GM19397 (cell line): ENCODE data around the gene UQCRQ.

Experiments
- ATAC-seq: cut with Tn5 transposase; IDR thresholded peaks from one replicate; pipeline ENCODE4 v1.9.1; 2021; ENCODE audit warnings: mild to moderate bottlenecking, moderate library complexity; ENCODE audit not compliant: unreplicated experiment

Gene UQCRQ

DNA sequence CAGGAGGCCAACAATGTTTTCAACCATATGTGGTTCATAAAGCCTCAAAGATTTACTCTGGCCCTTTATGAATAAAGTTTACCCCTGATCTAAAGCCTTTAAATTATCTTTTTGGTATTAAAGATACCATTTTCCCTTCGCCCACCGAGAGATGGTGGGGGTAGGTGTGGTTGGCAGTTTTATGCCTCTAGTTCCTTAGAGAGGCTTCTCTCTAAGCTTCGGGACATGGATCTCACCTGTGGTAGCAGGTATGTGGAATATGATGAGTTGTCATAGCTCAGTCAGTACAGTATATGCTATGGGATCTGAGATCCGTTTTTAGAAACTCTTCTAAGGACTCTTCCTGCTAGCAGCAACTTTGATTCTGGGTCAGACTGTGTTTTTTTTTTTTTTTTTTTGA lies 2.3 kb downstream of the UQCRQ start:
- no peak for ATAC-seq

GRCh38 chr5:132870801-132871200 lies 4.4 kb downstream of the UQCRQ start:
- ATAC-seq, result no peak

GRCh38 chr5:132871459-132872284 lies 5.2 kb downstream of the UQCRQ start:
- no peak for ATAC-seq

DNA sequence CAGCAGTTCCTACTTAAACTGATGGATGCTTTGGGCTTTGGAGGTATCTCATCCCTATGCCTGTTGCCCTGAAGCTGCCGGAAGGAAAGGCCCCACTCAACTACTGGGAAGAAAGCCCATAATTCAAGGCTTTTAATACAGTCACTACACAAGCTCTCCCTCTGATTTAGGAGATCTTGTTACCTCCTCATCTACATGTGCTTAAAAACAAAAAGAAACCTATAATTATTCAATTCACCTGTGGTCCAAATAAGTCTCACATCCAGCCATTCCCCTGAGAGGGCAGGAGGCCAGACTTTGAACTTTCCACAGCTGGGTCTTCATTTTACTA lies 6.3 kb downstream of the UQCRQ start:
- no peak for ATAC-seq

DNA sequence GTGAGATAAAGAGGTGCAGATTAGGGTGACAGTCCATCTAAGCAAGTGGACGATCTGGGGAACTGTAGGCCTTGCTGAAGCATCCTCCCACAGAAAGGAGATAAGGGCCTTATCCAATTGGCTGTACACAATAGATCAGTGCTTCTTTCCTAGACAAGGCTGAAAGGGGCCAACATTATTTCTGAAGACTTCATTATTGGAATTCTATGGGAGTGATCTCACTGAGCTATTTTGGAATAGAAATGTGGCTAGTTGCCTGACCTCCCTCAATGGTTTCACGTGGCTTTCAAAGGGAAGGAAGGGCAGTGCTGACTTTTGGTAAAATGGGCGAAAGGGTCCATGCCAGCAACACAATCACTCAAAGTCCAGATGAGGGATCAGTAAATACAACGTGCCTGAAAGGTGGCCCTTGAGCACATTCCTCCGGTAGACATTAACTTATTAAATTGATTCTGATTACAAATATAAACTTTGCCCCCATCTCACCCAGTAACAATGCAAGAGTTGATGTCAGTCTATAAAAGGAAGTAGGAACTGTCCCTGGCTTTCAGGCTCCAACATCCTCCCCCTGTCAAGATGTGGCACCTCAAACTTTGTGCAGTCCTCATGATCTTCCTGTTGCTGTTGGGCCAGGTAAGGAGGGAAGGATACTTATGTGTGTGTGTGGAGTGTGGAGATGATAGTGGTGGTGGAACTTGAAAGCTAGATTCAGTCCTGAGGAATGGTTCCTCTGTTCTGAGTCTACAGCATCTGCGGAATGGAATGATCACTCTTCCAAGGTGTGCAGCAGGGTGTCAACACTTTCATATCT lies 6.9 kb downstream of the UQCRQ start, which contains the start of gene LEAP2:
Gene LEAP2 (plus strand): TSS at position 550 of the 811 bp plus-strand sequence. CDS start 27 bp downstream, at position 577.
- ATAC-seq, result no peak

DNA sequence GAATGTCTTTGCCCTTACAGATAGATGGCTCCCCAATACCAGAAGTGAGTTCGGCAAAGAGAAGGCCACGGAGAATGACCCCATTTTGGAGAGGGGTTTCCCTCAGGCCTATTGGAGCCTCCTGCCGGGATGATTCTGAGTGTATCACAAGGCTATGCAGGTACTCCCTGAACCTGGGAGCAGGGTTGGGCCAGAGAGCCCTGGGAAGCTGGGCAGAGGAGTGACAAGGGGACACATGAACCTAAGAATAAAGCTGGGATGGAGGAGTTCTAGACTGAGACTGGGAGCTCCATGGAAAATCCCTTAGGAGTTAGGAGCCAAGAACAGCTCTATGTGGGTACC lies 7.5 kb downstream of the UQCRQ start:
- no peak for ATAC-seq

GRCh38 chr5:132876020-132876759 lies 9.7 kb downstream of the UQCRQ start:
- ATAC-seq, result no peak

DNA sequence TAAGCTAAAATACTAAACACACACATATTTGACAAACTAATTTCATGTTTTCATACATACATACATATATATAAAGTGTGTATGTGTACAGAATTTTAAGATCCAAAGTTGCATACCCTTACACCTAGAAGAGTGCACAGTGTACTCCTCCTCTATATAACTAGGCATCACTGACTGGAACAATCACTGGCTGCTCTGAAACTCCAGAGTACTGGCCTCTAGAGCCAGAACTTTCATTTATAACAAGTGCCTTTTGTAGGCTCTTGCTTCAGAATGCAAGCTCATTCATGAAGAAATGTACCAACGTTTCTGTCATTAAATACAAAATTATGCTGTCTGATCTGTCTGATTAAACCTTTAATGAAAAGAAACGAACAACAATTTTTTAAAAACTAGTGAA lies 11.0 kb downstream of the UQCRQ start:
- ATAC-seq, result no peak

- no peak for ATAC-seq
Observed at GRCh38 chr5:132877938-132878337, 11.5 kb downstream of the UQCRQ start.

GRCh38 chr5:132883261-132883834 lies 16.9 kb downstream of the UQCRQ start:
- no peak for ATAC-seq

GRCh38 chr5:132884548-132884947 lies 18.1 kb downstream of the UQCRQ start:
- ATAC-seq, result no peak

- no peak for ATAC-seq
Observed at GRCh38 chr5:132886064-132886823, 19.8 kb downstream of the UQCRQ start.

DNA sequence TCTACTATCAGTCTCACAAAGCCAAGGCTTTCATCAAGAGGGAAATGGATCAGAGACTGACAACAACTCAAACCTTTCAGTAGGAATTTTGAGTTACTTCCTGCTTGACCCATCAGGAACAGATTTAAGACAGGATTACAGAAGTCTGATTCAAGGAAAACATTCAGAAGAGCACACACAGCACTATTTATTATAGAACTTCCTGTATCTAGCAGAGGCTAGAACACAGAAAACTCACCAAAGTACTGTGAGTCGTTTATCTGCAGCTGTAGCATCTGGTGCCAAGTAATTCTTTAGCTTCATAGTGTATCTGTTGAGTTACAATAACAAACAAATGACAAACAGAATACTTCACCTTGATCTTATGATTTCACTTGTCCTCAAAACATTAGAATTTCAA lies 20.8 kb downstream of the UQCRQ start:
- ATAC-seq, result no peak

DNA sequence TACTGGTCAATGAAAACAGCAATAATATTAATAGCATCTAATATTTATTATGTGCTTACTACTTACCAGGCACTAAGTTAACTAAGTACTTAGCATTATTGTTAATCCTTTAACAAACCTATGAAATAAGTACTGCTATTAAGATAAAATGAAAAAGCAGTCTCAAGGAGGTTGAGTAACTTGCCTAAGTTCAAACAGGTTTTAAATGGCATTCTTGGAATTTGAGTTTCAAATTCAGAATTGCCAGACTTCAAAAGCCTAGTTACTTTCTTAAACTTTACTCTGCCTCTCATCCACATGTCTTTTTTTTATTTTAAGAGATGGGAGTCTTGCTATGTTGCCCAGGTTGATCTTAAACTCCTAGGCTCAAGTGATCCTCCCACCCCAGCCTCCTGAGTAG lies 23.1 kb downstream of the UQCRQ start:
- no peak for ATAC-seq

- no peak for ATAC-seq
Observed at GRCh38 chr5:132890817-132891216, 24.4 kb downstream of the UQCRQ start.

GRCh38 chr5:132895719-132896305 lies 29.4 kb downstream of the UQCRQ start:
- no peak for ATAC-seq

DNA sequence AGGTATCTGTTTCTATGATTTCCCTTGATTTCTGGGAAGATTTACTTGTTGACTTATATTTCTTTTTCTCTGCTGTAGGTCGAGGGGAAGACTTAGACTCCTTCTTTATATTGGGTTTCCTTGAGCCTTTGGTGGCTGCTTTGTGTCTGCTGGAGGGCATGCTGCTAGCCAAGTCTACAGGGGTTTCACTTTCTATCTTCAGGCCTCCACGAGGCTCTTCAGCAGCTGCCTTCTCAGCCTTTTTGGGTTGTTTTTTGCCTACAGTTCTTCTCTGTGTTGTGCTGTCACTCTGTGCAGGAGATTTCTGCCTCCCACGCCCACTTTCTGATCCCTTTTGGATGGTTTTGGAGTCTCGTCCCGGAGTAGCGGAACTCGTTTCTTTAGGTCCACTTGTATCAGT lies 30.2 kb downstream of the UQCRQ start:
- ATAC-seq, result no peak

DNA sequence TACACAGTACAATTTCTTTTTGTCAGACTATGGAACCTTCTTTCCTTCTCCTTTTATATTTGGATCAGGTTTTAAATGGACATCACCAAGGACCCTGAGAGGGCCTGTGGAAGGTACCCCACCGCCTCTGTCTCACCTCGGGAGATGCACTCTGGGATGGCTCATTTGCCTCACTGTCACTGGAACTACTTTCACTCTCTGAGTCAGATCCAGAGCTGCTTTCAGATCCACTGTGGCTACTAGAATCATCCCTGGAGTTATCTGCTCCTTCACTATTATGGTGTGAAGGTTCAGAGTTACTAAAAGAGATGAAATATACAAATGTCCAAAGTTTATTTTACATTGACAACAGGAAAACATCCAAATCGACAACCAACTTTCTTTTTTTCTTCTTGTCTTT lies 31.7 kb downstream of the UQCRQ start:
- ATAC-seq, result no peak

DNA sequence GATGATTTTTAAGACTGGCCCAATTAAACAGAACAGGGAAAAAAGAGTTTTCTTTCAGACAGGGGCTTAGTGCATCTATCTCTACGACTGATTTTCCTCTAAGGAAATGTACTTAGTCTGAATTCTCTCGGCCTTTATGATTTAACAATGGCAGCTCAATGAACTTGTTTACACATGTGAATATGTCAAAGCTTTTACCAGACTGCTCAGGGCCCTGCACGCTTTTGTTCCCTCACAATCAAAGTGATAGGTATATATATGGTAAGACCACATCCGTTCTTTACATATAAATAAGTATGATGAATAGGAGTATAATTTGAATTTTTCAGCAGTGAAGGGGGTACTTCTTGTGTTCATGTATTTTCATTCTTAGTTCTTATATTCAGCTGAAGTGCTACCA lies 34.6 kb downstream of the UQCRQ start:
- no peak for ATAC-seq

DNA sequence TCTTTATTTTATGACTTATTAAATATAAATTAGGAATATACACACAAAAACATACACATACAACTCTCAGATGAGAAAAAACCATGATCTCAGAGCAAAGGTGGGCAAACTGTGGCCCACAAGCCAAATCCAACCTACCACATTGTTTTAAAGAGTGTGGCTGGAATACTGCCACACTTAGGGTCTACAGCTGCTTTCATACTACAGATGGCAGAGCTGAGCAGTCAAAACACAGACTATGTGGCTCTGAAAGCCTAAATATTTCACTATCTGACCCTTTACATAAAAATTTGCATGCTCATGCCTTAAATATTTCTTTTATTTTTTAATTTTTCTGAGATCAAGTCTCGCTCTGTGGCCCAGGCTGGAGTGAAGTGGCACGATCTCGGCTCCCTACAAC lies 35.3 kb downstream of the UQCRQ start:
- no peak for ATAC-seq
